ENCODE measurements around the gene LPIN2. TPM values are rescaled to one million over a fixed set of nuclear protein-coding genes. Genes with fewer than 3 reads are reported as not detected.

The LPIN2 gene
- total and polyA plus RNA-seq, 2 experiments from 2014 or later, result 9.0 to 10.8 TPM

GRCh38 chr18:3008541-3008940, 4.4 kb downstream of the LPIN2 start:
- no peak overlapping the region for H3K4me3 Mint-ChIP-seq
- H3K27me3 Mint-ChIP-seq (ENCODE audit: insufficient read depth, low read depth, poor library complexity), result peaks cover 8% of the 10 kb centered on the region
- Histone ChIP-seq H4K20me1 (replicated peaks; ENCODE audit: insufficient read depth) (no peaks in the 10 kb centered on the region; the same call in 1 of the 2 replicates), H3K36me3 (ENCODE audit: insufficient read depth) (peaks cover 7% of the 10 kb centered on the region; the same call in 1 of the 2 replicates), H2AFZ (no peak overlapping the region), H3K4me1 (ENCODE audit: insufficient read depth) (peaks cover 7% of the 10 kb centered on the region; the same call in 1 of the 2 replicates), H3K9me2 (ENCODE audit: insufficient read depth) (peaks cover 3% of the 10 kb centered on the region; the same call in 1 of the 2 replicates), H3K4me3 (no peak overlapping the region), H3K4me2 (no peak overlapping the region), H3F3A (replicated peaks; ENCODE audit: low read depth) (0 out of 2 replicates have a peak, but pooled peaks cover 9% of the 10 kb centered on the region), H3K27me3 (ENCODE audit: insufficient read depth) (no peaks in the 10 kb centered on the region), H3K79me2 (replicated peaks; ENCODE audit: insufficient read depth) (peaks cover 66% of the 10 kb centered on the region), H3K27ac (ENCODE audit: low read depth) (no peak overlapping the region)
- H3K9me3 Mint-ChIP-seq, result peaks cover 22% of the 10 kb centered on the region
- no peak for ATAC-seq
- no peak for TF ChIP-seq POLR2AphosphoS5 (IDR thresholded peaks at IDR 0.05; ENCODE audit: low read depth)
- TF ChIP-seq EZH2phosphoT487 (IDR thresholded peaks at IDR 0.05; ENCODE audit: unreplicated experiment), result no peak
- no peak for TF ChIP-seq ZNF114 (CRISPR knock-in tag; IDR thresholded peaks at IDR 0.05)
- TF ChIP-seq CREB1 (CRISPR knock-in tag; IDR thresholded peaks at IDR 0.05; ENCODE audit: low read depth), result no peak
- TF ChIP-seq, protein P1, sequence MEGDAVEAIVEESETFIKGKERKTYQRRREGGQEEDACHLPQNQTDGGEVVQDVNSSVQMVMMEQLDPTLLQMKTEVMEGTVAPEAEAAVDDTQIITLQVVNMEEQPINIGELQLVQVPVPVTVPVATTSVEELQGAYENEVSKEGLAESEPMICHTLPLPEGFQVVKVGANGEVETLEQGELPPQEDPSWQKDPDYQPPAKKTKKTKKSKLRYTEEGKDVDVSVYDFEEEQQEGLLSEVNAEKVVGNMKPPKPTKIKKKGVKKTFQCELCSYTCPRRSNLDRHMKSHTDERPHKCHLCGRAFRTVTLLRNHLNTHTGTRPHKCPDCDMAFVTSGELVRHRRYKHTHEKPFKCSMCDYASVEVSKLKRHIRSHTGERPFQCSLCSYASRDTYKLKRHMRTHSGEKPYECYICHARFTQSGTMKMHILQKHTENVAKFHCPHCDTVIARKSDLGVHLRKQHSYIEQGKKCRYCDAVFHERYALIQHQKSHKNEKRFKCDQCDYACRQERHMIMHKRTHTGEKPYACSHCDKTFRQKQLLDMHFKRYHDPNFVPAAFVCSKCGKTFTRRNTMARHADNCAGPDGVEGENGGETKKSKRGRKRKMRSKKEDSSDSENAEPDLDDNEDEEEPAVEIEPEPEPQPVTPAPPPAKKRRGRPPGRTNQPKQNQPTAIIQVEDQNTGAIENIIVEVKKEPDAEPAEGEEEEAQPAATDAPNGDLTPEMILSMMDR (conservative IDR thresholded peaks at IDR 0.05; ENCODE audit: low read depth in 2 of 2), result no peak
- TF ChIP-seq EZH2 (IDR thresholded peaks at IDR 0.05; ENCODE audit: low read depth, unreplicated experiment), result no peak
- TF ChIP-seq NANOG (IDR thresholded peaks at IDR 0.05; ENCODE audit: borderline replicate concordance), result no peak
- no peak for TF ChIP-seq STAT1 (IDR thresholded peaks at IDR 0.05; ENCODE audit: unreplicated experiment)
- no peak for TF ChIP-seq ZNF331 (CRISPR knock-in tag; IDR thresholded peaks at IDR 0.05; ENCODE audit: low read depth)
- TF ChIP-seq JUNB (IDR thresholded peaks at IDR 0.05; ENCODE audit: unreplicated experiment), result no peak
- no peak for TF ChIP-seq REST (IDR thresholded peaks at IDR 0.05; ENCODE audit: unreplicated experiment)
- H3K4me1 Mint-ChIP-seq, result peaks cover 24% of the 10 kb centered on the region
- DNase-seq (ENCODE audit: low spot score), result no peak
- H3K36me3 Mint-ChIP-seq (ENCODE audit: low read depth), result peaks cover 51% of the 10 kb centered on the region
- H3K27ac Mint-ChIP-seq, result no peak overlapping the region
